ENCODE data around the gene ZNF606. TPM values are rescaled to one million over a fixed set of nuclear protein-coding genes. Genes with fewer than 3 reads are reported as not detected.

ZNF606 gene
- total and polyA plus RNA-seq, 9 of the 15 experiments (the other 6 are each of a cell fraction or from before 2014, with no cell fraction given): 0.03 to 0.98 (median 0.28) TPM

- no peak for TF ChIP-seq ZBTB34 (CRISPR knock-in tag; IDR thresholded peaks at IDR 0.05)
- TF ChIP-seq CBFA2T2 (conservative IDR thresholded peaks at IDR 0.05): no peak
- TF ChIP-seq ZBTB11 (CRISPR knock-in tag; IDR thresholded peaks at IDR 0.05): no peak
- no peak for TF ChIP-seq SMAD4 (CRISPR knock-in tag; conservative IDR thresholded peaks at IDR 0.05)
These were observed 17.5 kb upstream of the ZNF606 start (continued) for GRCh38 chr19:58020129-58020528.

GRCh38 chr19:58014141-58014540, 11.5 kb upstream of the ZNF606 start:
- H3K27ac ChIP-seq (ENCODE audit: extremely low read depth, low read depth, low read length): no peak overlapping the region
- in situ Hi-C loops (cut with MboI) (no loop called here), intact Hi-C loops (cut with micrococcal nuclease) (no loop called here)
- H3K9me1 ChIP-seq (ENCODE audit: control insufficient read depth, insufficient read depth, low read length): no peaks in the 10 kb centered on the region
- ATAC-seq: no peak
- H3K4me3 ChIP-seq: no peak overlapping the region
- H3K79me2 ChIP-seq (ENCODE audit: control insufficient read depth, insufficient read depth, low read length): no peaks in the 10 kb centered on the region
- H3K27me3 ChIP-seq (ENCODE audit: control insufficient read depth in 2 of 2, insufficient read depth in 2 of 2, low read length in 2 of 2): no peaks in the 10 kb centered on the region
- no peak overlapping the region for H3K4me2 ChIP-seq (ENCODE audit: insufficient read depth, low read length)
- no peak overlapping the region for H3K9ac ChIP-seq (ENCODE audit: insufficient read depth in 1 of 2, low read depth in 2 of 2, low read length in 2 of 2)
- DNase-seq (ENCODE audit: extremely low read depth in 1 of 4, low spot score in 3 of 4): no peak
- no peak overlapping the region for H2AFZ ChIP-seq (ENCODE audit: low read depth, low read length)
- peaks cover 0 to 8% of the 10 kb centered on the region in 2 experiments; a peak in 2 of 5 replicates for H3K4me1 ChIP-seq (replicated peaks in 1 of 2; ENCODE audit: control insufficient read depth in 2 of 2, insufficient read depth in 2 of 2, low read length in 2 of 2)
- ChIA-PET POLR2A (no interaction called here), CTCF (ENCODE audit: low intra/inter-chr PET ratio) (no interaction called here)
- no peak for FAIRE-seq
- H3K9me3 ChIP-seq (replicated peaks; ENCODE audit: control insufficient read depth, insufficient read depth, low read depth, low read length): no peaks in the 10 kb centered on the region
- H4K20me1 ChIP-seq (replicated peaks; ENCODE audit: control insufficient read depth, insufficient read depth, low read length): no peaks in the 10 kb centered on the region
- WGBS (ENCODE audit: insufficient coverage, low coverage, missing lambda C conversion rate): 1% methylated on average over 5 of the region's 5 CpGs
- H3K36me3 ChIP-seq (ENCODE audit: control insufficient read depth, insufficient read depth, low read length): no peaks in the 10 kb centered on the region
- BruUV-seq (replicated peaks): no TSS peak
- TF ChIP-seq ZNF644 (tag; IDR thresholded peaks at IDR 0.05; ENCODE audit: low read depth) (no peak), RBFOX2 (IDR thresholded peaks at IDR 0.05; ENCODE audit: low read depth, low read length) (no peak), DEAF1 (CRISPR knock-in tag; IDR thresholded peaks at IDR 0.05) (no peak), E2F8 (IDR thresholded peaks at IDR 0.05; ENCODE audit: low read depth, partially characterized antibody) (no peak)
